ENCODE results near the gene CLDND2. TPM values are rescaled to one million over a fixed set of nuclear protein-coding genes. Genes with fewer than 3 reads are reported as not detected.

Gene CLDND2
- total and polyA plus RNA-seq, 2 of the 4 experiments (the other 2 are of a cell fraction), result not detected

DNA sequence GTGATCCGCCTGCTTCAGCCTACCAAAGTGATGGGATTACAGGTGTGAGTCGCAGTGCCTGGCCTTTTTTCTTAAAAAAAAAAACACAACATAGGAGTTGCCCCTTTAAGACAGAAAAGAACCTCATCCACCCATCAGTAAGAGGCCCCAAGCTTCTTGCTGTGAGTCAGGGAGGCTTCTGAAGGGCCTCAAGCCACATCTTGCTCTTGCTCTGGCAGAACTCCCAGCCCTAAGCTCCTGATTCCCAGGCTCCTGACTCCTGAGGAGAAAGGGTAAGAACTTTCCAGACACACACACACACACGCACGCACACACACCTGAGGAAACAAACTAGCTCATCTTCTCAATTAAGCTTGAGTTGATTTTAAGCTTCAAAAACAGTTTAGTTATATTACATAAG is 9.5 kb downstream of the CLDND2 start:
- dilution Hi-C loops (cut with HindIII; ENCODE audit: low sequenced_read_pairs, unreplicated experiment), result no loop called here
- H3K23ac ChIP-seq (ENCODE audit: low read depth, low read length), result no peak overlapping the region
- H3K9me3 ChIP-seq (ENCODE audit: control insufficient read depth, insufficient read depth, low read length), result no peaks in the 10 kb centered on the region
- TF ChIP-seq BHLHE40 (IDR thresholded peaks at IDR 0.05; ENCODE audit: low read depth, low read length) (no peak), RFX5 (IDR thresholded peaks at IDR 0.05; ENCODE audit: low read depth, low read length) (no peak), ELK1 (IDR thresholded peaks at IDR 0.05; ENCODE audit: borderline replicate concordance, low read depth, low read length) (no peak), SMC3 (IDR thresholded peaks at IDR 0.05; ENCODE audit: low read depth, low read length) (no peak), POLR2A (IDR thresholded peaks at IDR 0.05; ENCODE audit: low read depth, low read length) (no peak), MAZ (IDR thresholded peaks at IDR 0.05; ENCODE audit: borderline replicate concordance, low read depth, low read length) (0 out of 2 replicates have a peak, but pooled peaks have one; percentile 33), RCOR1 (IDR thresholded peaks at IDR 0.05; ENCODE audit: insufficient replicate concordance, low read length) (no peak)
- TF ChIP-seq, protein P1, sequence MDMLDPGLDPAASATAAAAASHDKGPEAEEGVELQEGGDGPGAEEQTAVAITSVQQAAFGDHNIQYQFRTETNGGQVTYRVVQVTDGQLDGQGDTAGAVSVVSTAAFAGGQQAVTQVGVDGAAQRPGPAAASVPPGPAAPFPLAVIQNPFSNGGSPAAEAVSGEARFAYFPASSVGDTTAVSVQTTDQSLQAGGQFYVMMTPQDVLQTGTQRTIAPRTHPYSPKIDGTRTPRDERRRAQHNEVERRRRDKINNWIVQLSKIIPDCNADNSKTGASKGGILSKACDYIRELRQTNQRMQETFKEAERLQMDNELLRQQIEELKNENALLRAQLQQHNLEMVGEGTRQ (IDR thresholded peaks at IDR 0.05; ENCODE audit: low read depth, low read length), result no peak
- TF ChIP-seq, protein P2, sequence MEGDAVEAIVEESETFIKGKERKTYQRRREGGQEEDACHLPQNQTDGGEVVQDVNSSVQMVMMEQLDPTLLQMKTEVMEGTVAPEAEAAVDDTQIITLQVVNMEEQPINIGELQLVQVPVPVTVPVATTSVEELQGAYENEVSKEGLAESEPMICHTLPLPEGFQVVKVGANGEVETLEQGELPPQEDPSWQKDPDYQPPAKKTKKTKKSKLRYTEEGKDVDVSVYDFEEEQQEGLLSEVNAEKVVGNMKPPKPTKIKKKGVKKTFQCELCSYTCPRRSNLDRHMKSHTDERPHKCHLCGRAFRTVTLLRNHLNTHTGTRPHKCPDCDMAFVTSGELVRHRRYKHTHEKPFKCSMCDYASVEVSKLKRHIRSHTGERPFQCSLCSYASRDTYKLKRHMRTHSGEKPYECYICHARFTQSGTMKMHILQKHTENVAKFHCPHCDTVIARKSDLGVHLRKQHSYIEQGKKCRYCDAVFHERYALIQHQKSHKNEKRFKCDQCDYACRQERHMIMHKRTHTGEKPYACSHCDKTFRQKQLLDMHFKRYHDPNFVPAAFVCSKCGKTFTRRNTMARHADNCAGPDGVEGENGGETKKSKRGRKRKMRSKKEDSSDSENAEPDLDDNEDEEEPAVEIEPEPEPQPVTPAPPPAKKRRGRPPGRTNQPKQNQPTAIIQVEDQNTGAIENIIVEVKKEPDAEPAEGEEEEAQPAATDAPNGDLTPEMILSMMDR (conservative IDR thresholded peaks at IDR 0.05; ENCODE audit: low read depth, low read length), result no peak
- intact Hi-C loops (cut with micrococcal nuclease), result no loop called here
- peaks cover 3% of the 10 kb centered on the region for H4K20me1 ChIP-seq (ENCODE audit: insufficient read depth, low read length)
- H3K18ac ChIP-seq (ENCODE audit: low read depth, low read length), result 0 out of 2 replicates have a peak overlapping the region, but pooled peaks have one; percentile 31
- no peak overlapping the region; the same call in 1 of the 2 replicates for H2BK20ac ChIP-seq (ENCODE audit: low read depth, low read length)
- WGBS, 2 experiments (ENCODE audit: extremely low coverage in 2 of 2, insufficient read length in 1 of 2), result no CpG with 5 or more reads among the region's 4 CpGs
- no peak overlapping the region for H2BK15ac ChIP-seq (ENCODE audit: low read depth, low read length)
- no peak overlapping the region for H3K56ac ChIP-seq (ENCODE audit: extremely low read depth, insufficient read depth, low read length)
- H2BK120ac ChIP-seq (ENCODE audit: low read depth, low read length), result no peak overlapping the region
- H3K27ac ChIP-seq (ENCODE audit: insufficient read depth, low read length), result peak overlapping the region; percentile 43
- in situ Hi-C loops (cut with MboI; ENCODE audit: low sequenced_read_pairs), result no loop called here
- H3K4me1 ChIP-seq (ENCODE audit: control insufficient read depth, insufficient read depth, low read length), result peaks cover 13% of the 10 kb centered on the region
- no peak overlapping the region for H4K5ac ChIP-seq (ENCODE audit: low read depth, low read length)
- DNase-seq (peak; percentile 95), ATAC-seq (ENCODE audit: low read depth) (peak; percentile 83)
- H3K27me3 ChIP-seq (ENCODE audit: control insufficient read depth, insufficient read depth, low read length), result no peaks in the 10 kb centered on the region
- ChIA-PET CTCF (interaction anchor here (1.0 to 1.5 kb wide), 3 partner anchors 9 to 39 kb away, joined by 4 to 5 read pairs (median 4); no protein-coding TSS in a partner anchor), POLR2A (ENCODE audit: unreplicated experiment) (no interaction called here)
- H3K4me2 ChIP-seq (ENCODE audit: low read depth, low read length), result peak overlapping the region; percentile 3; the same call in 1 of the 2 replicates
- H3K9me1 ChIP-seq (ENCODE audit: insufficient read depth, low read length), result peaks cover 3% of the 10 kb centered on the region; the same call in 1 of the 2 replicates
- no peak overlapping the region for H3K4me3 ChIP-seq (ENCODE audit: insufficient read depth, low read depth, low read length)
- no peak overlapping the region; the same call in 1 of the 2 replicates for H3K4ac ChIP-seq (ENCODE audit: low read depth, low read length)
- H3K14ac ChIP-seq (replicated peaks; ENCODE audit: low read depth, low read length), result no peak overlapping the region
- H2AFZ ChIP-seq (replicated peaks; ENCODE audit: low read length, poor library complexity), result no peak overlapping the region
- no peak overlapping the region for H2AK5ac ChIP-seq (ENCODE audit: low read depth, low read length)
- BruUV-seq (replicated peaks), result no TSS peak
- no peak overlapping the region for H3K9ac ChIP-seq (ENCODE audit: low read depth, low read length)
- H2AK9ac ChIP-seq (replicated peaks; ENCODE audit: low read depth, low read length, poor library complexity), result peak overlapping the region; percentile 29
- no peak overlapping the region for H4K91ac ChIP-seq (ENCODE audit: insufficient read depth, low read depth, low read length)
- H3K36me3 ChIP-seq (ENCODE audit: control insufficient read depth, insufficient read depth, low read length), result no peaks in the 10 kb centered on the region
- H2BK5ac ChIP-seq (ENCODE audit: low read depth, low read length, poor library complexity, severe bottlenecking), result peak overlapping the region; percentile 77
- peak overlapping the region in 1 of 2 experiments; percentile 48; a peak in 1 of 4 replicates for H4K8ac ChIP-seq (ENCODE audit: low read depth in 2 of 2, low read length in 2 of 2)
- peaks cover 8 to 24% of the 10 kb centered on the region in 2 experiments; a peak in 3 of 4 replicates for H3K79me1 ChIP-seq (ENCODE audit: low read depth in 1 of 2, low read length in 2 of 2)
